Transverse colon (tissue), 1 donor: Measurements from ENCODE around the gene AHSG.

ENCODE experiments used
- EP300 ChIP-seq: sonication (generic); formaldehyde crosslinking; IDR thresholded peaks from one replicate; pipeline ENCODE4 v1.6.1; 2017; ENCODE audit warnings: antibody characterized with exemption, low read depth
- POLR2A ChIP-seq: fragments of 450-650 bp; IDR thresholded peaks from one replicate; pipeline ENCODE4 v1.6.1; 2016; ENCODE audit warnings: antibody characterized with exemption, mild to moderate bottlenecking, moderate library complexity

DNA sequence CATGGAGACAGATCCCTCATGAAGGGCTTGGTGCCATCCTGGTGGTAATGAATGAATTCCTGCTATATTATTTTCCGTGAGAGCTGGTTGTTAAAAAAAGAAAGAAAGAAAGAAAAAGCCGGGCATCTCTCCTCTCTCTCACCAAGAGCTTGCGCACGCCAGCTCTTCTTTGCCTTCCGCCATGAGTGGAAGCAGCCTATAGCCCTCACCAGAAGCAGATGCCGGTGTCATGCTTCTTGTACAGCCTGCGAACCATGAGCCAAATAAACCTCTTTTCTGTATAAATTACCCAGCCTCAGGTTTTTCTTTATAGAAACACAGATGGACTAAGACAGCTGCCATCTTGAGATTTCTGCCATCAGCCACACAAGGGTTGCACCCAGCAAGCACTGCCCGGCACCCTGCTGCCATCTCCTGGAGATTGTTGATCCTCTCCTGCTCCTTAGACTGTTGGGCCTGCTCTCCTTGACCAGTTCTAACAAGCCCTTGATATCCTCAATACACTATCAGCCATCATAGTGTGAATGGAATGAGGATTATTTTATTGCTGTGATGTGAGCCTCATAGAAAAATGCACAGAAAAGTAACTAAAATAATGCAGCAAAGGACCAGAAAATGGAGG is 3.5 kb upstream of the AHSG start:
- TF ChIP-seq POLR2A: no peak
- no peak for TF ChIP-seq EP300
